ENCODE results near the gene PDF.
A peak's percentile ranks its signal among the peaks of the same experiment; 100 is the strongest.
"Not testable (repeated sequence)": the region's sequence is repeated elsewhere in the genome, so short reads cannot be mapped to it uniquely, and the experiment has no call there.

The PDF gene

DNA sequence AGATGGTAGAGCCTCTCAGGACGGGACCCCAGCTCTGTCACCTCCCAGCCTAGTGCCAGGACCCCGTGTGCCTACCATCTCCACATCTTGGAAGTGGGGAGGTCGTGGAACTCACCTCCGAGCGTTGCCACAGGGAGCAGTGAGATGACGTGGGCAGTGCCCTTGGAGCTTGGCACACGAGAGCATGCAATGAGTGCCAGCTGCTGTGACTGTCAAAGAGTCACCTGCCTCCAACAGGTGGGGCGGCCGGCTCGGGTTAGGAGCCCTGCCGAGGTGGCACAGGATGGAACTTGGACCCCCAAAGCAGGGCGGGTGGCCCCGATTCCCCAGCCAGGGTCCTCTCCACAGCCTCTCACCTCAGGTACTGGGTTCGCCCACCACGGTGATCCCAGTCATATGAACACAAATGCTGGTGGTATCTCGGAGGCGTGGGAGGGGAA lies 13.8 kb downstream of the PDF start:
- DNase-seq (ENCODE audit: low spot score), result no peak

DNA sequence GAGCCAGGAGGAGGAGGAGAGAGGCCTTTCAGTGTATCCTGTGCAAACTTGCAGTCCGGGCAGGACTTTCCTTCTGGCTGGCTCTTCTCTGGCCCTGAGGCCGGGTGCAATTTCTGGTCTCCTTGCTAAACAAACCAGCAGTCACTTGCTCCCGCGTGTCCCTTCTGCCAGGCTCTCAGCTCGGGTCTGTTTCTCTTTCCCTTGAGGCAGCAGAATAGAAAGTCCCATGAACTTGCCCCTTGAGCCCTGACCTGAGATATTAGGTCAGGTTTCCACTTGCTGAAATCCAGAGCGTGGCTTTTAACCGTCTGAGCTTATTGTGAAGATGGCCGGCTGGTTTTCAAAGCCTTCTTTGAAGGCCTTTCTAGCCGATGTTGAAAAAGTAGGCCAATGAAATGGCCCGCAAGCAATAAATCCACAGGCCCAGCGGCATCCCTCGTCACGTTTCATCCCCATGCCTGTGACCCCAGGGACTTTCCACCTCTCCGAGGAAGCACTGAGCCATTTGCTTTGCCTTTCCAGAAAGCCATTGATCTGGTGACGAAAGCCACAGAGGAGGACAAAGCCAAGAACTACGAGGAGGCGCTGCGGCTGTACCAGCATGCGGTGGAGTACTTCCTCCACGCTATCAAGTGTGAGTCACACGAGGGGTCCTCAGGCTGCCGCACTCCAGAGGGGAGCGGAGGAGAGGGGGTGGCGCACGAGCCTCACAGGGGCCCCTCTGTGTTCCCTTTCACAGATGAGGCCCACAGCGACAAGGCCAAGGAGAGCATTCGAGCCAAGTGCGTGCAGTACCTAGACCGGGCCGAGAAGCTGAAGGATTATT lies 14.7 kb downstream of the PDF start:
- no peak for DNase-seq (ENCODE audit: low spot score)

DNA sequence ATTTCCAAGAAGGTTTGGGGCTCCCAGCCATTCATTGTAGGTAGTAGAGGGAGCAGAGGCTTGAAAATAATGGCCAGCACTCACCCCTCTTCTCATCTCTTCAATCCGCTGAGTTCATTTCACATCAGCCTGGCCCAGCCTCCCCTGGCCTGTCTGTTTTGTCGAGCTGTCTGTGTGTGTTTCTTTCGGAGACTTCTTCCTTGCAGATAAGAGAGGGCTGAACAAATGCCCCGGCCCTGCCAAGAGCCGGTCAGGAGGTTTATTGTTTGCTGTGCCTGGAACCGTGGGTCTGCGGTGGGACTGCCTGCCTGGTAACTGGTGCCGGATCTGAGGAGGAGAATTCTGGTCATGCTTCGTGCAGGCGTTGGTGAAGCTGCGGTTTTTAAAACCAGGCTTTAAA lies 15.9 kb downstream of the PDF start:
- no peak for DNase-seq (ENCODE audit: low spot score)

DNA sequence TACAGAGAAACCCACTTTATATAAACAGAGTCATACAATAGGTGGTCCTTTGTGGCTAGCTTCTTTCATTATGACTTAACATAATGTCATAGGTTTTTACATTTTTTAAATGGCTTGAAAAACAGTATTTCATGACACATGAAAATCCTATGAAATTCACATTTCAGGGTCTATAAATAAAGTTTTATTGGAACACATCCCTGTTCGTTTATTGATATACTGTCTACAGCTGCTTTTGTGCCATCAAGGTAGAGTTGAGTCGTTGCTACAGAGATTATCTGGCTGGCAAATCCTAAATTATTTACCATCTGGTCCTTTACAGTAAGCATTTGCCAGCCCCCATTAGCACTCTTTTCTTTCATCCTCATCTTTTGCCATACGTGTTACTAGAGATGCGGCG lies 16.9 kb downstream of the PDF start:
- no peak for DNase-seq (ENCODE audit: low spot score)

DNA sequence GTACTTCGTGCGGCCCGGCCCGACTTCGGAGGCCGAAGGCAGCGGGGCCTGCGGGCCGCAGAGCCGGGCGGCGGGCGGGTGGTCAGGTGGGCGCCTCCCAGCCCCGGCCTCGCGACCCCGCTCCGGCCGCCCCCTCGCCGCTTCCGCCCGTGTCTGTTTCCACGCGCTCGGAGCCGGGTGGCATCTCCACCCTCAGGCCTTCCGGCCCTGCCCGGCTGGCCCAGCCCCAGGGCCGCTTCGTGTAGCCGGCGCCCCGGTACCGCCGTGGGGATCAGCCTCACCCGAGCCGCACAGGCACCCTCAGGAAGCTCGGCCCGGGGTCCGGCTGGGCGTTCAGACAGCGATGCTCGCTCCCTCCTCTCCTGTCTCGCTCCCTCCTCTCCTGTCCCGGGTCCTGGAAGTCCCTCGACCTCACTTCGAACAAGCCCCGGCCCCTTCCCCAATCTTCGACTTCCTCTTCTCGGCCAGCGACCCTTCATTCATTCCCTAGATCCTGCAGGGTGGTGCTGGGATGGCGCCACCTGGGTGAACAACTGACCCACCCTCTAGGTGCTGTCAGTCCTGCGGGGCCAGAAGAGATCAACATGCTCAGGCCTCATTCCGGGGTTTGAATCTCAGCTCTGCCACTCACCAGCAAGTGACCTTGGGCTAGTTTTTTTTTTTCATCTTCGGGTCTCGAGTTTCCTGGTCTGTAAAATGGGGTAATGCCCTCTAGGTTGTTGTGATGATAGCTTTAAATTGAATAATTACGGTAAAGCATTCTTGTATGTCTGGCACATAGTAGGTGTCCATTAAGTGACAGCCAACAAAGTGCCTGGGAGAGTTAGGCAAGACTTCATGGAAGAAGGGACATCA lies 18.6 kb downstream of the PDF start:
- DNase-seq (ENCODE audit: low spot score), result peak; percentile 57

DNA sequence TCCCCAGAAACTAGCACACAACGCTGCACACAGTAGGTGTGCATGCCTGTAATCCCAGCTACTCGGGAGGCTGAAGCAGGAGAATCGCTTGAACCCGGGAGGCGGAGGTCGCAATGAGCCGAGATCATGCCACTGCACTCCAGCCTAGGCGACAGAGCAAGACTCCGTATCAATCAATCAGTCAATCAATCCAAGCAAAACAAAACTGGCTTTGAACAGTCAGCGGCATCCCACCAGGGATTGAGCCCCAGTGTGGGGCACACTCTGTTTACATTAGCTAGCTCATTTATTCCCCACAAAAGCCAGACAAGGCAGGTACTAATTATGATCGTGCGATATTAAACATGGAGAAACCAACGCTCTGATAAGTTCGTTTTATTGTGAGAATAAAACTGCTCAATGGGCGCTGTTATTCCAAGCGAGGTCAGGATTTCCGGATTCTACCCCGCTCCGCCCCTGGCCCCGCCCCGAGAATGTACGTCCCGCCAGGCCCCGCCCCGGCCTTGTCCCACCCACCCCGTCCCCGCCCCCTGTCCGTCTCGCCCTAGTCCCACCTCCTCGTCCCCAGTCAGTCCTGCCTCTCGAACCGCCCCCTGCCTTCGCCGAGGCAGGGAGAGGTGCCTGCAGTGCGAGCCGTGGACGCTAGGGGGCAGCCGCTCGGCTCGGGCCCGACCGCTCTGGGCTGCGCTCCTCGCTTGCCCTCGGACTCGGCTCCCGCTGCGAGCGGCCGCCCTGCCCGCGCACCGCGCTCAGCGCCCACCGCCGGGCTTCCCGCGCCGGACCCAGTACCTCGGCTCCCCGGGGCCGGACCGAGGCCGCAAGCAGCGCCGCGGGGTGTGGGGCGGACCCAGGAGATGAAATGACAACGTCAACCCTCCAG lies 19.5 kb downstream of the PDF start, which contains the start of gene VPS4A:
Gene VPS4A, plus strand, starts transcription at position 698 of the 880 bp plus-strand sequence. Its CDS starts 162 bp downstream, at position 860.
- DNase-seq (ENCODE audit: low spot score), result peak; percentile 99

DNA sequence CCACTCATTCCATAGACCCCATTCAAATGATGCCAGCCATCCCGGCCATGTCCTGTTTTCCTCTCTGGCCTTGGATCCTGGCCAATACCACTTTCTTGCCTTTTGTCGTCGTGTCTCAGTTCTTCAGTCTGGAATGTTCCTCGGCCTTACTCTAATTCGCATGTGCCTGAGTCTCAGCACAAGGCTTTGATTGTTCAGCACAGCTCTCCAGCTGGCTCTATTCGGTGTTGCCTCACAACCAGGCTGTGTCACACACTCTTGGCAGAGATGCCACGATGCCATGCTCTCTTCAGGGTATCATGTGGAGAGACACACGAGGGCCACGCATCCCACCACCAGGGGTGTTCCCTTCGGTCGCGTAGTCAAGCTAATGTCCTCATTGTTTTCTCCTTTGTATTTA lies 21.1 kb downstream of the PDF start:
- no peak for DNase-seq (ENCODE audit: low spot score)

DNA sequence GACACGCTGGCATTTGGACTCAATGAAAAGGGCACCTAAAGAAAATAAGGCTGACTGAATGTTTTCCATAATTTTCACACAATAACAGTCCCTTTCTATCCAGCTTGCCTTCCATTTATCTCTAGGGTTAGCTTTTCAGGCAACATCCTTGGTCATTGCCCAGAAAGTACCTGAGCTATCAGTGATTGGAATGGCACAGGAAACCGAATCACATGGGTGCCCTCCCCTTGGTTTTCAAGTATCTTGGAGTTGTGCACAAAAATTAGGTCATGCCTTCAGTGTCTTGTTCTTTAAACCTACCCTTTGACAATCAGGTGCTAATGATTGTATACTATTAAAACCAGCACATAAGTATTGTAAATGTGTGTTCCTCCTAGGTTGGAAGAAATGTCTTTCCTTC lies 22.5 kb downstream of the PDF start:
- no peak for DNase-seq (ENCODE audit: low spot score)

DNA sequence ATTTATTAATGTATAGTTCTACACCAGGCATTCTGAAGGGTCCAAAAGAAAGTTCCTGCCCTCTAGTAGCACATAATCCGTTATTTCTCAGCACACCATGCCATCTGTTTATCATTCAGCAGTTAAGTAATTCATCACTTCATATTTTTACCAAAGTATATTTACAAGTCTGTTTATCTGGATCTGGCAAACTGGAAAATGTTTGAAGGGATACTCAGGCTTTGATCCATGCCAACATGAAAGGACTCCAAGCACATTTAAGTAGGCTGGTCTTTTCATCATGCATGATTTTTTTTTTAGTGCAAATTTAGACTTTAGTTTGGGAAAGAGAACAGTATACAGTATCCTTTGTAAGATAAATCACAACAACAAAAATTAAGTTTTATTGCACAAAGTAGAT lies 23.3 kb downstream of the PDF start:
- DNase-seq (ENCODE audit: low spot score), result no peak

DNA sequence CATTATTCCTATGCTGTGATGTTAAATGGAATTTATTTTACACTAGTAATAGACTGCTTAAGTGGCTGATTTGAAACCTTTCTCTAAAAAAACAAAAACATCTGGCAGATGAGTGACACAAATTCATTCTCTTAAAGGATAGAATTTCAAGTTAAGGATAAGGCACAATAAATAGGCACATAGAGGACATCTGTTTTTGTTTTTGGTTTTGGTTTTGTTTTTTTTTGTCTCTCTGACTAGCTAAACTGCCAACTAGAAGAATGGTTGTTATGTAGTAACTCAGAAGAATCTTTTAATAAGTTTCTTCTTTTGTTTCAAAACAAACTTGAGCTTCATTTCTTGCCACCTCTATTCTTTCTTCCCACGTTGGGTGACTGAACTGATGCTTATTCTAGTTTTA lies 24.4 kb downstream of the PDF start:
- no peak for DNase-seq (ENCODE audit: low spot score)

DNA sequence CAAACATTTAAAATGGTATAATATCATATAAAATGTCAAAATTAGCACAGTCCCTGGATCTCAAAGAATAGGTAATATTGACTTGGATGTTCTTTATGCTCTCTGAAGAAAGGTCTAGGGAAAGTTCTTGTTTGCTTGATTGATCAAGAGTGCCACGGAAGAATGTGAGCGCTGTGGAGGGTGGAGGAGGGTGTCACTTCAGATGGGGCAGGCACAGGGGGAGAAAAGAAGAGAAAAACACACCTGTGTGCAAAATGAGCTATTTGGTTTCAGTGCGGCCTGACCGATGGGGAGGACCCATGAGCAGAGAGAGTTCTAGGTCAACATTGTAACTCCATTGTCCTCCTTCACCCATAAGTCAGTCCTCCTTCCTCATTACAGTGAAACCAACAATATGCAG lies 28.1 kb downstream of the PDF start:
- DNase-seq (ENCODE audit: low spot score), result no peak

DNA sequence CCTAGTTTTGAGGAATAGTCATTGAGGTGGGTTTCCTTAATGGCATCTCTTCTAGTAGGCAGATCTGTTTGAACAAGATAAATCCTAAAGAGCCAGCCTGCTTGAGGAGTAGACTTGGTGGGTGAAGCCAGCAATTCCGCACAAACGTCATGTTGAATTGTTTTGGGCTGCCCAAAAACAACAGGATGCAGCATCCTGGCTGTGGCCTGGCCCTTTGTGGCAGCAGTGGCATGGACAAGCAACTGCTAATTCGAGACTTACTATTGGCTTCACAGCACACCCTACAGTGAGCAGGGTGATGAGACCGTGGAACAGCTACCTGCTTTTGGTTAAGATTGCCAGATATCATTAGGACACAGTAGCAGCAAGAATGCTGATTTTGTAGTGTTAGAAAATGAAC lies 28.5 kb downstream of the PDF start:
- no peak for DNase-seq (ENCODE audit: low spot score)

DNA sequence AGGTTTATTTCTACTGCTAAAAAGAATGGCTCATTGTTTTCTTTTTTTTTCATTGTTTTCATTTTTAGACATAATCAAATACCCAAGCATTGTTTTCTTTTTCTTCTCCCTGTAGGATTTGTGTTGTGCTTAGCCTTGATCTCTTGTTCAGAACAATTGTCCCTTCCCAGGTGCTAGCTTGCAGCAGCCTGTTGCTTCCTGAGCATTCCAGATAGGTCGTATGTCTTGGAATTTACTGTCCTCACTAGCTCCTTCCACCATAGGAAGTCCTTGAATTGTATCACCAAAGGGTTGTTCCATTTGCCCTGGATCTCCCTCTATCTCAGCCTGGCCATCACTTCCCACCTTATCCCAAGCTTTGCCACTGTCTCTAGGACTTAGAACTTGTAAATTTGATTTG lies 29.2 kb downstream of the PDF start:
- no peak for DNase-seq (ENCODE audit: low spot score)

DNA sequence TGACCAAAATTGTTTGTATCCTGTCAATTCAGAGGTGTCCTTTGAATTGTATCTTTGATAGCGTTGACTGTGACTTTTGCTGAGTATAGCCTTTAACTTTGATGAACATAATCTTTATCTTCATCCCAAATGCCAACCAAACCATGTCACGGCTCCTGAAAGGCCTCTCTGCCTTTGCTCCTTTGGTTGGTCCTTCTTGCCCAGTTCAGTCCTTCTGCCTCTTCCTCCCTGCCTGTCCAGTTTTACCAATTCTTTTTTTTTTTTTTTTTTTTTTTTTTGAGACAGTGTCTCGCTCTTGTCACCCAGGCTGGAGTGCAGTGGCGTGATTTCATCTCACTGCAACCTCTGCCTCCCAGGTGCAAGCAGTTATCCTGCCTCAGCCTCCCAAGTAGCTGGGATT lies 32.1 kb downstream of the PDF start:
- DNase-seq (ENCODE audit: low spot score), result no peak

DNA sequence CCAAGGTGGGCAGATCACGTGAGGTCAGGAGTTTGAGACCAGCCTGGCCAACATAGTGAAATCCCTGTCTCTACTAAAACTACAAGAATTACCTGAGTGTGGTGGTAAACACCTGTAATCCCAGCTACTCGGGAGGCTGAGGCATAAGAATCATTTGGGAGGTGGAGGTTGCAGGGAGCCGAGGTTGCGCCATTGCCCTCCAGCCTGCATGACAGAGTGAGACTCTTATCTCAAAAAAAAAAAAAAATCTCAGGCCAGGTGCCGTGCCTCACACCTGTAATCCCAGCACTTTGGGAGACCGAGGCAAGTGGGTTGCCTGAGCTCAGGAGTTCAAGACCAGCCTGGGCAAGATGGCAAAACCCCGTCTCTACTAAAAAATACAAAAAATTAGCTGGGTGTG lies 33.6 kb downstream of the PDF start:
- DNase-seq (ENCODE audit: low spot score), result not testable (repeated sequence)

DNA sequence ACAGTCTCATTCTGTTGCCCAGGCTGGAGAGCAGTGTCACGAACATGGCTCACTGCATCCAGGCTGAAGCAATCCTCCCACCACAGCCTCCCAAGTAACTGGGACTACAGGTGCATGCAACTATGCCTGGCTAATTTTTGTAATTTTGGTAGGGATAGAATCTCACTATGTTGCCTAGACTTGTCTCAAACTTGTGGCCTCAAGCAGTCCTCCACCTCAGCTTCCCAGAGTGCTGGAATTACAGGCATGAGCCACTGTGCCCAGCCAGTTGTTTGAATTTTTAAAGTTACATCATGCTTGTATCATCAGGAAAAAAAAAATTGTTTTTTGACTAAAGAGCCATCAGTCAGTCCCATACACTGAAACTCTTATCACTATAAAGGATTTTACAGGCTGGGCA lies 36.3 kb downstream of the PDF start:
- no peak for DNase-seq (ENCODE audit: low spot score)

DNA sequence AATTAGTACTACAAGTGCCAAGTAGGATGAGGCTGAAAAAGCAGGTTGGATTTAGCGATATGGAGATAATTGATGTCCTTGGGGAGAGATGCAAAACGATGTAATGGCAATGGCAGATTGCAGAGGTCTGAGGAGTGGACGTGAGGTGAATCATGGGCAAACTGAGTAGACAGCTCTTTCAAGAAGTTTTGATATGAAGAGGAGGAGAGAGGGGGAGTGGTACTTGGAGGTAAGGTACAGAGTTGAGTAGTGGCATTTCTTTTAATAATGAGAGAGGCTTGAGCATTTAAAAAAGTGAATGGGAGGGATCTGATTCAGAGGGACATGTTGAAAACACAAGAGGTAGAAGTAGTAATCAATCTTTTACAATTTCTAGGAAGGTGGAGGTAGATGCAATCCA lies 37.0 kb downstream of the PDF start:
- no peak for DNase-seq (ENCODE audit: low spot score)

DNA sequence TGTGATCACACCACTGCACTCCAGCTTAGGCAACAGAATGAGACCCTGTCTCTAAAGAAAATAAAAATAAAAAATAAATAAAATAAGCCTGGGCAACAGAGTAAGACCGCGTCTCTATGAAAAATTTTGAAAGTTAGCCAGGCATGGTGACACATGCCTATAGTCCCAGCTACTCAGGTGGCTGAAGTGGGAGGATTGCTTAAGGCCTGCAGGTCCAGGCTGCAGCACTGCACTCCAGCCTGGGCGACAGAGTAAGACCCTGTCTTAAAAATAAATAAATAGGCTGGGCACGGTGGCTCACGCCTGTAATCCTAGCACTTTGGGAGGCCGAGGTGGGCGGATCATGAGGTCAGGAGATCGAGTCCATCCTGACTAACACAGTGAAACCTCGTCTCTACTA lies 38.7 kb downstream of the PDF start:
- not testable (repeated sequence) for DNase-seq (ENCODE audit: low spot score)

DNA sequence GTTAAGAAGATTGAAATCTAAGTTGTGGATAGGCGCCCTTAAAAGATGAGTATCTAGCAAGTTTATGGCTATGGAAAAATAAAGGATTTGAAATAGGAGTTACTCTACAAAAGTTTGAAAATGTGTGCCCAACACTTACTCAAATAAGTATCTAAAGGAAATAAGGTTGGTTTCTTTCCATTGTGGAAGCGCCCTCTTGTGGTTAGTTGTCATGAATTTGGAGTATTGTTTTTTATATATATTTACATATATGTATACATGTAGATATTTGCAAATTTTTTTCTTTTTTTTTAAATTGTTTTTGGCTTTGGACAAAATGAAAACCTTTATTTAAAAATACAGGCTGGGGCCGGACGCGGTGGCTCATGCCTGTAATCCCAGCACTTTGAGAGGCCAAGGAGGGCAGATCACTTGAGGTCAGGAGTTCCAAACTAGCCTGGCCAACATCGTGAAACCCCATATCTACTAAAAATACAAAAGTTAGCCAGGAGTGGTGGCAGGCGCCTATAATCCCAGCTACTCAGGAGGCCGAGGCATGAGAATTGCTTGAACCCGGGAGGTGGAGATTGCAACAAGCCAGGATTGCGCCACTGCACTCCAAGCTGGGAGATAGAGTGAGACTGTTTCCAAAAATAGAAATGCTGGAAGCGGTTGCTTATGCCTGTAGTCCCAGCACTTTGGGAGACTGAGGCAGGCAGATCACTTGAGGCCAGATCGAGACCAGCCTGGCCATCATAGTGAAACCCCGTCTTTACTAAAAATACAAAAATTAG lies 43.3 kb downstream of the PDF start:
- DNase-seq (ENCODE audit: low spot score), result peak; percentile 22

DNA sequence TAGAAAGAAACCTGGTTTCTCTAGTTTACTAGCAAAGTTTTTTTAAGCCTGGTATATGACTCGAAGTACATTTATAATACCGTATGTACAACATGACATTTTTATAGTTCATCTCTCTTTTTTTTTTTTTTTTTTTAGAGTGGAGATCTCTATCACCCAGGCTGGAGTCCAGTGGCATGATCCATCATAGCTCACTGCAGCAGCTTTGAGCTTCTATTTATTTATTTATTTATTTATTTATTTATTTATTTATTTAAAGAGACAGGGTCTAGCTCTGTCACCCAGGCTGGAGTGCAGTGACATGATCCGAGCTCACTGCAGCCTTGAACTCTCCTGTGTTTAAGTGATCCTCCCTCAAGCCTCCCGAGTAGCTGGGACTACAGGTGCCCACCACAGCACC lies 45.1 kb downstream of the PDF start:
- no peak for DNase-seq (ENCODE audit: low spot score)

DNA sequence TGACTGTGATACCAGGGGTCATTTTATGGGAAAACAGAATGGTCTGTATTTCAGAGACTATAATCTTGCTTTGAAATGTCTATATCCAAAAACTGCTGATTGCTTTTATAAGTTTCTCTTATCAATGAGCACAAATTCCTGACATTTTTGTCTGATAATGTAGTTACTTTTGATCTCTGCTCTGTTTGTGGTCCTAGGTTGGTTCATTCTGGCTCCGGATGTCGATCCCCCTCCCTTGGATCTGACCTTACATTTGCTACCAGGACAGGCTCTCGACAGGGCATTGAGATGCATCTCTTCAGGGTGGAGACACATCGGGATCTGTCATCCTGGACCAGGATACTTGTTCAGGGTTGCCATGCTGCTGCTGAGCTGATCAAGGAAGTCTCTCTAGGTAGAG lies 46.5 kb downstream of the PDF start:
- DNase-seq (ENCODE audit: low spot score), result no peak

Data from AG08396 (cell line).